Measurements from ENCODE around the gene APCDD1.

- TF ChIP-seq MAX (IDR thresholded peaks at IDR 0.05) (no peak), EP300 (IDR thresholded peaks at IDR 0.05; ENCODE audit: borderline replicate concordance) (no peak), RAD21 (IDR thresholded peaks at IDR 0.05; ENCODE audit: low read depth) (no peak), USF1 (IDR thresholded peaks at IDR 0.05) (no peak), REST (IDR thresholded peaks at IDR 0.05; ENCODE audit: low read depth) (no peak), TEAD4 (IDR thresholded peaks at IDR 0.05) (no peak), ZBTB7A (IDR thresholded peaks at IDR 0.05; ENCODE audit: low read depth) (no peak), TCF12 (IDR thresholded peaks at IDR 0.05; ENCODE audit: low read depth) (no peak), TAF1 (IDR thresholded peaks at IDR 0.05; ENCODE audit: low read depth) (no peak), CEBPB (IDR thresholded peaks at IDR 0.05) (no peak)
Measured at GRCh38 chr18:10508591-10508990, 54.2 kb downstream of the APCDD1 start.

All from Ishikawa (cell line).